ENCODE data around the gene GRM1. TPM values are rescaled to one million over a fixed set of nuclear protein-coding genes. Genes with fewer than 3 reads are reported as not detected.

The GRM1 gene
- total and polyA plus RNA-seq, 9 of the 15 experiments (the other 6 are each of a cell fraction or from before 2014, with no cell fraction given): not detected

GRCh38 chr6:146286961-146287360, 258.1 kb downstream of the GRM1 start:
- 2% methylated on average over 3 of the region's 3 CpGs for WGBS (ENCODE audit: insufficient coverage, low coverage, missing lambda C conversion rate)
- Histone ChIP-seq H3K4me1 (replicated peaks in 1 of 2; ENCODE audit: control insufficient read depth in 2 of 2, insufficient read depth in 2 of 2, low read length in 2 of 2) (no peaks in the 10 kb centered on the region; a peak in 1 of 5 replicates), H3K36me3 (ENCODE audit: control insufficient read depth, insufficient read depth, low read length) (no peaks in the 10 kb centered on the region), H3K9ac (ENCODE audit: insufficient read depth in 1 of 2, low read depth in 2 of 2, low read length in 2 of 2) (no peak overlapping the region), H3K4me2 (ENCODE audit: insufficient read depth, low read length) (no peak overlapping the region), H4K20me1 (replicated peaks; ENCODE audit: control insufficient read depth, insufficient read depth, low read length) (no peaks in the 10 kb centered on the region), H3K9me3 (replicated peaks; ENCODE audit: control insufficient read depth, insufficient read depth, low read depth, low read length) (no peaks in the 10 kb centered on the region), H3K79me2 (ENCODE audit: control insufficient read depth, insufficient read depth, low read length) (no peaks in the 10 kb centered on the region), H2AFZ (ENCODE audit: low read depth, low read length) (no peak overlapping the region), H3K27ac (ENCODE audit: extremely low read depth, low read depth, low read length) (no peak overlapping the region), H3K4me3 (no peak overlapping the region), H3K9me1 (ENCODE audit: control insufficient read depth, insufficient read depth, low read length) (no peaks in the 10 kb centered on the region), H3K27me3 (ENCODE audit: control insufficient read depth in 2 of 2, insufficient read depth in 2 of 2, low read length in 2 of 2) (no peaks in the 10 kb centered on the region)
- intact Hi-C loops (cut with micrococcal nuclease) (no loop called here), in situ Hi-C loops (cut with MboI) (no loop called here)
- FAIRE-seq (no peak), DNase-seq (ENCODE audit: extremely low read depth in 1 of 4, low spot score in 3 of 4) (no peak), ATAC-seq (no peak)
- no TSS peak for BruUV-seq (replicated peaks)
- no peak for TF ChIP-seq CHCHD3 (CRISPR knock-in tag; IDR thresholded peaks at IDR 0.05)
- TF ChIP-seq ZNF41 (CRISPR knock-in tag; conservative IDR thresholded peaks at IDR 0.05): 0 out of 2 replicates have a peak, but pooled peaks have one; percentile 16
- no peak for TF ChIP-seq PYGO2 (tag; IDR thresholded peaks at IDR 0.05)
- TF ChIP-seq THAP12 (CRISPR knock-in tag; IDR thresholded peaks at IDR 0.05): no peak
- POLR2A ChIA-PET: no interaction called here
- CTCF ChIA-PET (ENCODE audit: low intra/inter-chr PET ratio): no interaction called here
